GM18861 (cell line): ENCODE results near the gene TXLNA.

Experiments
- ATAC-seq: cut with Tn5 transposase; IDR thresholded peaks from one replicate; pipeline ENCODE4 v1.9.1; 2021; ENCODE audit not compliant: unreplicated experiment

The TXLNA gene

GRCh38 chr1:32208469-32208868 lies 29.0 kb downstream of the TXLNA start:
- ATAC-seq = no peak

- no peak for ATAC-seq
These were observed 29.4 kb downstream of the TXLNA start, which contains the start of gene DCDC2B for GRCh38 chr1:32208891-32209328. DCDC2B (plus strand) TSS chr1:32209089; CDS start chr1:32209094, 5 bp downstream.

- no peak for ATAC-seq
These were observed 36.4 kb downstream of the TXLNA start for GRCh38 chr1:32215629-32216480.

- no peak for ATAC-seq
These were observed 37.1 kb downstream of the TXLNA start for GRCh38 chr1:32216566-32216965.

- ATAC-seq = no peak
These were observed 39.5 kb downstream of the TXLNA start for GRCh38 chr1:32219022-32219421.

- ATAC-seq = no peak
These were observed 41.5 kb downstream of the TXLNA start for GRCh38 chr1:32220746-32221580.

- no peak for ATAC-seq
These were observed 42.1 kb downstream of the TXLNA start for GRCh38 chr1:32221581-32221979.

- ATAC-seq = peak; percentile 87
These were observed 42.7 kb downstream of the TXLNA start, which contains the start of the genes EIF3I and TMEM234 for GRCh38 chr1:32221980-32222755. EIF3I (plus strand) TSS chr1:32222407; CDS start chr1:32222442, 35 bp downstream. TMEM234 (minus strand) TSS chr1:32222353; CDS start chr1:32222322, 31 bp downstream.

- ATAC-seq = no peak
These were observed 44.2 kb downstream of the TXLNA start for GRCh38 chr1:32223683-32224082.

- ATAC-seq = no peak
These were observed 44.8 kb downstream of the TXLNA start for GRCh38 chr1:32224285-32224684.

- ATAC-seq = no peak
These were observed 49.3 kb downstream of the TXLNA start for GRCh38 chr1:32228771-32229170.

- no peak for ATAC-seq
These were observed 52.5 kb downstream of the TXLNA start for GRCh38 chr1:32231843-32232432.

- no peak for ATAC-seq
These were observed 53.3 kb downstream of the TXLNA start for GRCh38 chr1:32232558-32233304.

- no peak for ATAC-seq
These were observed 55.3 kb downstream of the TXLNA start for GRCh38 chr1:32234792-32235191.

GRCh38 chr1:32239337-32239736 lies 59.9 kb downstream of the TXLNA start:
- no peak for ATAC-seq

- ATAC-seq = no peak
These were observed 60.3 kb downstream of the TXLNA start for GRCh38 chr1:32239790-32240139.

GRCh38 chr1:32240140-32240951 lies 60.9 kb downstream of the TXLNA start:
- no peak for ATAC-seq

GRCh38 chr1:32241001-32241763 lies 61.7 kb downstream of the TXLNA start:
- ATAC-seq = no peak
